ENCODE measurements around the gene KIAA2012. TPM values are rescaled to one million over a fixed set of nuclear protein-coding genes. Genes with fewer than 3 reads are reported as not detected.

Gene KIAA2012
- polyA plus RNA-seq, 2 donors = not detected

- Histone ChIP-seq H3K4me3 (ENCODE audit: low read depth in 1 of 2, low read length in 2 of 2) (no peak overlapping the region), H3K27ac (ENCODE audit: low read depth in 2 of 2, low read length in 1 of 2) (no peak overlapping the region), H3K27me3 (ENCODE audit: control insufficient read depth in 1 of 2, insufficient read depth in 2 of 2, low read length in 2 of 2) (no peaks in the 10 kb centered on the region), H3K4me1 (ENCODE audit: control insufficient read depth in 2 of 2, insufficient read depth in 2 of 2, low read length in 1 of 2) (no peaks in the 10 kb centered on the region), H3K9me3 (ENCODE audit: control insufficient read depth in 2 of 2, insufficient read depth in 1 of 2, low read depth in 1 of 2, low read length in 1 of 2) (no peaks in the 10 kb centered on the region), H3K36me3 (ENCODE audit: control insufficient read depth in 2 of 2, insufficient read depth in 2 of 2, low read length in 1 of 2) (no peaks in the 10 kb centered on the region)
- 78 to 84% methylated on average over 7 of the region's 7 CpGs for WGBS, 2 donors
Observed at GRCh38 chr2:202193881-202194353, 120.9 kb downstream of the KIAA2012 start.

GRCh38 chr2:202194418-202194817 is 121.4 kb downstream of the KIAA2012 start:
- Histone ChIP-seq H3K4me3 (ENCODE audit: low read depth in 1 of 2, low read length in 2 of 2) (no peak overlapping the region), H3K27me3 (ENCODE audit: control insufficient read depth in 1 of 2, insufficient read depth in 2 of 2, low read length in 2 of 2) (no peaks in the 10 kb centered on the region), H3K4me1 (ENCODE audit: control insufficient read depth in 2 of 2, insufficient read depth in 2 of 2, low read length in 1 of 2) (no peaks in the 10 kb centered on the region), H3K36me3 (ENCODE audit: control insufficient read depth in 2 of 2, insufficient read depth in 2 of 2, low read length in 1 of 2) (no peaks in the 10 kb centered on the region), H3K9me3 (ENCODE audit: control insufficient read depth in 2 of 2, insufficient read depth in 1 of 2, low read depth in 1 of 2, low read length in 1 of 2) (no peaks in the 10 kb centered on the region), H3K27ac (ENCODE audit: low read depth in 2 of 2, low read length in 1 of 2) (no peak overlapping the region)
- WGBS, 2 donors = 83 to 87% methylated on average over 3 of the region's 3 CpGs

- Histone ChIP-seq H3K9me3 (ENCODE audit: control insufficient read depth in 2 of 2, insufficient read depth in 1 of 2, low read depth in 1 of 2, low read length in 1 of 2) (no peaks in the 10 kb centered on the region), H3K36me3 (ENCODE audit: control insufficient read depth in 2 of 2, insufficient read depth in 2 of 2, low read length in 1 of 2) (peaks cover 0 to 2% of the 10 kb centered on the region in 2 donors), H3K4me3 (ENCODE audit: low read depth in 1 of 2, low read length in 2 of 2) (no peak overlapping the region), H3K4me1 (ENCODE audit: control insufficient read depth in 2 of 2, insufficient read depth in 2 of 2, low read length in 1 of 2) (no peaks in the 10 kb centered on the region), H3K27ac (ENCODE audit: low read depth in 2 of 2, low read length in 1 of 2) (no peak overlapping the region), H3K27me3 (ENCODE audit: control insufficient read depth in 1 of 2, insufficient read depth in 2 of 2, low read length in 2 of 2) (no peaks in the 10 kb centered on the region)
- 70 to 78% methylated on average over 6 of the region's 6 CpGs for WGBS, 2 donors
Observed at GRCh38 chr2:202196727-202197126, 123.7 kb downstream of the KIAA2012 start.

- Histone ChIP-seq H3K4me3 (ENCODE audit: low read depth in 1 of 2, low read length in 2 of 2) (no peak overlapping the region), H3K9me3 (ENCODE audit: control insufficient read depth in 2 of 2, insufficient read depth in 1 of 2, low read depth in 1 of 2, low read length in 1 of 2) (no peaks in the 10 kb centered on the region), H3K27ac (ENCODE audit: low read depth in 2 of 2, low read length in 1 of 2) (no peak overlapping the region), H3K27me3 (ENCODE audit: control insufficient read depth in 1 of 2, insufficient read depth in 2 of 2, low read length in 2 of 2) (no peaks in the 10 kb centered on the region), H3K36me3 (ENCODE audit: control insufficient read depth in 2 of 2, insufficient read depth in 2 of 2, low read length in 1 of 2) (peaks cover 0 to 4% of the 10 kb centered on the region in 2 donors), H3K4me1 (ENCODE audit: control insufficient read depth in 2 of 2, insufficient read depth in 2 of 2, low read length in 1 of 2) (no peaks in the 10 kb centered on the region)
- WGBS, 2 donors = 95 to 96% methylated on average over 20 to 21 of the region's 21 CpGs
Observed at GRCh38 chr2:202201220-202202160, 128.4 kb downstream of the KIAA2012 start.

- H3K4me1 ChIP-seq (ENCODE audit: control insufficient read depth in 2 of 2, insufficient read depth in 2 of 2, low read length in 1 of 2) = no peaks in the 10 kb centered on the region
- no peaks in the 10 kb centered on the region for H3K9me3 ChIP-seq (ENCODE audit: control insufficient read depth in 2 of 2, insufficient read depth in 1 of 2, low read depth in 1 of 2, low read length in 1 of 2)
- no peak overlapping the region for H3K4me3 ChIP-seq (ENCODE audit: low read depth in 1 of 2, low read length in 2 of 2)
- WGBS, 2 donors = 89 to 92% methylated on average over 5 of the region's 5 CpGs
- no peaks in the 10 kb centered on the region for H3K27me3 ChIP-seq (ENCODE audit: control insufficient read depth in 1 of 2, insufficient read depth in 2 of 2, low read length in 2 of 2)
- H3K27ac ChIP-seq (ENCODE audit: low read depth in 2 of 2, low read length in 1 of 2) = no peak overlapping the region
- H3K36me3 ChIP-seq (ENCODE audit: control insufficient read depth in 2 of 2, insufficient read depth in 2 of 2, low read length in 1 of 2) = peaks cover 0 to 6% of the 10 kb centered on the region in 2 donors
Observed at GRCh38 chr2:202203348-202203747, 130.3 kb downstream of the KIAA2012 start.

- Histone ChIP-seq H3K4me1 (ENCODE audit: control insufficient read depth in 2 of 2, insufficient read depth in 2 of 2, low read length in 1 of 2) (no peaks in the 10 kb centered on the region), H3K27ac (ENCODE audit: low read depth in 2 of 2, low read length in 1 of 2) (no peak overlapping the region), H3K9me3 (ENCODE audit: control insufficient read depth in 2 of 2, insufficient read depth in 1 of 2, low read depth in 1 of 2, low read length in 1 of 2) (no peaks in the 10 kb centered on the region), H3K4me3 (ENCODE audit: low read depth in 1 of 2, low read length in 2 of 2) (no peak overlapping the region), H3K27me3 (ENCODE audit: control insufficient read depth in 1 of 2, insufficient read depth in 2 of 2, low read length in 2 of 2) (no peaks in the 10 kb centered on the region), H3K36me3 (ENCODE audit: control insufficient read depth in 2 of 2, insufficient read depth in 2 of 2, low read length in 1 of 2) (peaks cover 0 to 6% of the 10 kb centered on the region in 2 donors)
- 92 to 93% methylated on average over 2 of the region's 2 CpGs for WGBS, 2 donors
Observed at GRCh38 chr2:202204855-202205254, 131.8 kb downstream of the KIAA2012 start.

- Histone ChIP-seq H3K4me3 (ENCODE audit: low read depth in 1 of 2, low read length in 2 of 2) (no peak overlapping the region), H3K36me3 (ENCODE audit: control insufficient read depth in 2 of 2, insufficient read depth in 2 of 2, low read length in 1 of 2) (peaks cover 0 to 2% of the 10 kb centered on the region in 2 donors), H3K27ac (ENCODE audit: low read depth in 2 of 2, low read length in 1 of 2) (no peak overlapping the region), H3K4me1 (ENCODE audit: control insufficient read depth in 2 of 2, insufficient read depth in 2 of 2, low read length in 1 of 2) (no peaks in the 10 kb centered on the region), H3K9me3 (ENCODE audit: control insufficient read depth in 2 of 2, insufficient read depth in 1 of 2, low read depth in 1 of 2, low read length in 1 of 2) (no peaks in the 10 kb centered on the region), H3K27me3 (ENCODE audit: control insufficient read depth in 1 of 2, insufficient read depth in 2 of 2, low read length in 2 of 2) (no peaks in the 10 kb centered on the region)
Observed at GRCh38 chr2:202208526-202208925, 135.5 kb downstream of the KIAA2012 start.

- H3K4me1 ChIP-seq (ENCODE audit: control insufficient read depth in 2 of 2, insufficient read depth in 2 of 2, low read length in 1 of 2) = no peaks in the 10 kb centered on the region
- H3K4me3 ChIP-seq (ENCODE audit: low read depth in 1 of 2, low read length in 2 of 2) = no peak overlapping the region
- H3K9me3 ChIP-seq (ENCODE audit: control insufficient read depth in 2 of 2, insufficient read depth in 1 of 2, low read depth in 1 of 2, low read length in 1 of 2) = no peaks in the 10 kb centered on the region
- 90 to 100% methylated on average over 1 of the region's 1 CpG for WGBS, 2 donors
- H3K36me3 ChIP-seq (ENCODE audit: control insufficient read depth in 2 of 2, insufficient read depth in 2 of 2, low read length in 1 of 2) = no peaks in the 10 kb centered on the region
- no peak overlapping the region for H3K27ac ChIP-seq (ENCODE audit: low read depth in 2 of 2, low read length in 1 of 2)
- no peaks in the 10 kb centered on the region for H3K27me3 ChIP-seq (ENCODE audit: control insufficient read depth in 1 of 2, insufficient read depth in 2 of 2, low read length in 2 of 2)
Observed at GRCh38 chr2:202215179-202215578, 142.1 kb downstream of the KIAA2012 start.

GRCh38 chr2:202221873-202222272 is 148.8 kb downstream of the KIAA2012 start:
- Histone ChIP-seq H3K27me3 (ENCODE audit: control insufficient read depth in 1 of 2, insufficient read depth in 2 of 2, low read length in 2 of 2) (no peaks in the 10 kb centered on the region), H3K9me3 (ENCODE audit: control insufficient read depth in 2 of 2, insufficient read depth in 1 of 2, low read depth in 1 of 2, low read length in 1 of 2) (no peaks in the 10 kb centered on the region), H3K4me3 (ENCODE audit: low read depth in 1 of 2, low read length in 2 of 2) (no peak overlapping the region), H3K36me3 (ENCODE audit: control insufficient read depth in 2 of 2, insufficient read depth in 2 of 2, low read length in 1 of 2) (no peaks in the 10 kb centered on the region), H3K4me1 (ENCODE audit: control insufficient read depth in 2 of 2, insufficient read depth in 2 of 2, low read length in 1 of 2) (no peaks in the 10 kb centered on the region), H3K27ac (ENCODE audit: low read depth in 2 of 2, low read length in 1 of 2) (no peak overlapping the region)
- 79 to 89% methylated on average over 1 of the region's 1 CpG for WGBS, 2 donors

All from esophagus (tissue), 2 donors.